C4-2B (cell line): ENCODE data around the gene RHOF.

Experiments used
- CTCF ChIP-seq: fragments of 450-650 bp; conservative IDR thresholded peaks from 2 replicates; pipeline ENCODE4 v1.5.1; 2017; ENCODE audit warnings: mild to moderate bottlenecking
- ZFX ChIP-seq: fragments of 450-650 bp; IDR thresholded peaks from 2 replicates; pipeline ENCODE4 v1.6.1; 2017

- TF ChIP-seq CTCF (no peak; the same call in none of the 2 replicates), ZFX (no peak)
These were observed 18.9 kb upstream of the RHOF start for GRCh38 chr12:121812320-121812871.
